ENCODE data around the gene SLC35A4.
A peak's percentile ranks its signal among the peaks of the same experiment; 100 is the strongest.

The SLC35A4 gene

GRCh38 chr5:140564196-140565023 lies at the start of gene SLC35A4, which contains the start of gene APBB3:
Gene SLC35A4, plus strand, starts transcription at chr5:140564828. Its CDS starts 2,342 bp downstream, at chr5:140567170.
Gene APBB3, minus strand, starts transcription at chr5:140564598. Its CDS starts 353 bp downstream, at chr5:140564245.
- DNase-seq, result peak; percentile 90 to 97 (median 96)

- DNase-seq, result no peak
Measured at GRCh38 chr5:140524003-140524402, 40.6 kb upstream of the SLC35A4 start.

- no peak for DNase-seq
Measured at GRCh38 chr5:140540227-140540626, 24.4 kb upstream of the SLC35A4 start.

- no peak for DNase-seq
Measured at GRCh38 chr5:140542972-140543371, 21.7 kb upstream of the SLC35A4 start.

- DNase-seq, result no peak
Measured at GRCh38 chr5:140544986-140545385, 19.6 kb upstream of the SLC35A4 start.

- DNase-seq, result no peak
Measured at GRCh38 chr5:140545606-140546005, 19.0 kb upstream of the SLC35A4 start.

GRCh38 chr5:140546851-140547507 lies 17.6 kb upstream of the SLC35A4 start:
- DNase-seq, result no peak

- DNase-seq, result peak; percentile 49 to 85 (median 72)
Measured at GRCh38 chr5:140547508-140548299, 16.9 kb upstream of the SLC35A4 start, which contains the start of gene EIF4EBP3. Gene EIF4EBP3, plus strand, starts transcription at chr5:140547662. Its CDS starts 76 bp downstream, at chr5:140547738.

GRCh38 chr5:140548300-140548688 lies 16.3 kb upstream of the SLC35A4 start:
- DNase-seq, result no peak

- DNase-seq, result no peak
Measured at GRCh38 chr5:140548791-140549190, 15.8 kb upstream of the SLC35A4 start.

GRCh38 chr5:140549237-140550144 lies 15.1 kb upstream of the SLC35A4 start:
- DNase-seq, result no peak

GRCh38 chr5:140550147-140551079 lies 14.2 kb upstream of the SLC35A4 start:
- no peak for DNase-seq

- DNase-seq, result no peak
Measured at GRCh38 chr5:140551872-140552271, 12.8 kb upstream of the SLC35A4 start.

GRCh38 chr5:140553657-140554056 lies 11.0 kb upstream of the SLC35A4 start:
- DNase-seq, result no peak

- DNase-seq, result no peak
Measured at GRCh38 chr5:140554454-140554853, 10.2 kb upstream of the SLC35A4 start.

GRCh38 chr5:140555747-140556312 lies 8.8 kb upstream of the SLC35A4 start:
- no peak for DNase-seq

- DNase-seq, result no peak
Measured at GRCh38 chr5:140556438-140556837, 8.2 kb upstream of the SLC35A4 start.

- peak; percentile 70 to 75 (median 70) for DNase-seq
Measured at GRCh38 chr5:140557136-140557805, 7.4 kb upstream of the SLC35A4 start, which contains the start of gene SRA1. Gene SRA1, minus strand, starts transcription at chr5:140557473. Its CDS starts 21 bp downstream, at chr5:140557452.

- no peak for DNase-seq
Measured at GRCh38 chr5:140557965-140558364, 6.7 kb upstream of the SLC35A4 start.

GRCh38 chr5:140558542-140558941 lies 6.1 kb upstream of the SLC35A4 start:
- DNase-seq, result no peak

Data from activated CD4-positive, CD25-positive, alpha-beta regulatory T cell (primary cell).